GM18511 (cell line): ENCODE results near the gene AKIP1.
A peak's percentile ranks its signal among the peaks of the same experiment; 100 is the strongest.
"Not testable (repeated sequence)": the region's sequence is repeated elsewhere in the genome, so short reads cannot be mapped to it uniquely, and the experiment has no call there.

Source experiments
- ATAC-seq: cut with Tn5 transposase; IDR thresholded peaks from one replicate; pipeline ENCODE4 v1.9.1; 2021; ENCODE audit warnings: mild to moderate bottlenecking, moderate library complexity; ENCODE audit not compliant: unreplicated experiment

Gene AKIP1, protein sequence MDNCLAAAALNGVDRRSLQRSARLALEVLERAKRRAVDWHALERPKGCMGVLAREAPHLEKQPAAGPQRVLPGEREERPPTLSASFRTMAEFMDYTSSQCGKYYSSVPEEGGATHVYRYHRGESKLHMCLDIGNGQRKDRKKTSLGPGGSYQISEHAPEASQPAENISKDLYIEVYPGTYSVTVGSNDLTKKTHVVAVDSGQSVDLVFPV

GRCh38 chr11:8911029-8911823, at the start of gene AKIP1:
TSS of gene AKIP1 (plus strand) at chr11:8911189. CDS start at chr11:8911450, 261 bp downstream.
- peak; percentile 79 for ATAC-seq

DNA sequence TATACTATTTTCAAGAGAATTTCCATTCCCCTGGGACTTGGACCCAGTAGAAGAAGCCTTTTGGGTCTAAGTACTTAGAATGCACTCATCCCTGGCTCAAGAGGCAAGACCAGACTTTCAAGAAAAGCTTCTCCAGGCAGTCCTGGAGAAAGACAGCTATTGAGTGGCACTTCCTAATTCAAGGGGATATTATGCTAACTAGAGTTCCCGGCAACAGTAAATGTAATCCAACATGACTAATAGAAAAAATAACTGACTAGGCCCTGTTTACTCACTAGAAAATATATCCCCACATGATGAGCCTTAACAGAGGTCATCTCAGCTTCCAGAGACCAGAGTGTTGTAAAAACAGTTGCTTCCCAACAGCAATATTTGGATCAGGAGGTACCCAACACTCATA, 47.2 kb upstream of the AKIP1 start:
- ATAC-seq, result no peak

- no peak for ATAC-seq
Measured at GRCh38 chr11:8865304-8865703, 45.7 kb upstream of the AKIP1 start.

GRCh38 chr11:8867035-8867434, 44.0 kb upstream of the AKIP1 start:
- no peak for ATAC-seq

- ATAC-seq, result no peak
Measured at GRCh38 chr11:8867931-8868631, 42.9 kb upstream of the AKIP1 start.

DNA sequence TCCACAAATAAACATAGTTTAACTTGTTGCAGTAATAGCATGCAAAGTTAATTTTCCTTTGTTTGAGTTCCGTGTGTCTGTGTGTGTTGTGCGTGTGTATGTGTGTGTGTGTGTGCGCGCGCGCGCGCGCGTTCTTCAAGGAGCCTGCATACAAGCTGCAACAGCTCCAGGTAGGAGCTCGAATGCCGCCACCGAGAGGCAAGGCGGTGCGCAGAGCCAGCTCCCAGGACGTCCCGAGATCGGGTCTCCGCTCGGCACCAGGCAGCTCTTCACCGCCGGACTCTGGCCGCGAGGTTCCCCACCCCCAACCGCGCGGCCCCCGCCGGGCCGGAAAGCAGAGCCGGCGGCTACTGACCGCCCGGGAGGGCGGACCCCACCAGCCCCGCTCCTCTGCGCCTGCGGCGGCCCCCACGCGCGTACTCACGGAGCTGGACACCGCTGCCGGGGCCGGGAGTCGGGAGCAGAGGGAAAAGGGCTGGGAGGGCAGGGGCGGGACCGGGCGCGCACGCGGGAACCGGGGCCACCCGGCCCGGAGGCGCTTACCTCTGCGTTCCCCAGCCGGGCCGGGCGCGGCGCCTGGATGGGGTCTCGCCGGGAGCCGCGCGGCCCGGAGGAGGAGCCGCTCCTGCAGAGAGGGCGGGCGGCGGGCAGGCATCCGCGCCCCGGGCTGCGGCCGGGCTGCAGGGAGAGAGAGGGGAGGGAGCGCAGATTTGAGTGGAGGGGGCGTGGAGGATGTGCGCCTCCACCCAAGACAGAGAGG, 40.4 kb upstream of the AKIP1 start:
- ATAC-seq, result no peak

DNA sequence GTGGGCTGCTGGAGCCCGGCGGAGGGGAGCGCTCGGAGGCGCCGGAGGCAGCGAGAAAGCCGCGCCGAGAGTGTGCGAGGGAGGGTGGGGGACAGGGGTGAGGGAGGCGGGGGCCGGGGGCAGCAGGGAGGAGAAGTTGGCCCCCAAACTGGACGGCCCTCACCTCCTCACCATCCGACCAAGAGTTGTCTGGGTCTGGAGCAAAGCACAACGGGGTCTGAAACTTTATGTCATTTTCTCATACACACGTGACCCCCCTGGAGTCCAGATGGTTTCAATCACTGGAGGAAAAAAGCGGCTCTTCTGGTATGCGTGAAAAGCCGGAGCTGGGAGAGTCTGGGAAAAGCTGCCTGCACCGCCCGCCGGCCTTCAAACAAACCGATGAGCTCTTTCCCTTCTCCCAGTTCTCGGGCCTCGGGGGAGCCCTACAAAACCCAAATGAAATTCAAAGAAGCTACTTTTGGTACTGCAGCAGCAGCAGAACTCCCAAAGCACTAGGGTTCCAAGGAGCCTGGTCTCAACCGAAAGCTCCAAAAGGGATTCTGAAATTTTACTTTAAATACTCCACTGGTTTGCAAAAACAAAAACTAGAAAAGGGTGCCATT, 39.7 kb upstream of the AKIP1 start:
- ATAC-seq, result no peak

GRCh38 chr11:8871962-8872361, 39.0 kb upstream of the AKIP1 start:
- no peak for ATAC-seq

DNA sequence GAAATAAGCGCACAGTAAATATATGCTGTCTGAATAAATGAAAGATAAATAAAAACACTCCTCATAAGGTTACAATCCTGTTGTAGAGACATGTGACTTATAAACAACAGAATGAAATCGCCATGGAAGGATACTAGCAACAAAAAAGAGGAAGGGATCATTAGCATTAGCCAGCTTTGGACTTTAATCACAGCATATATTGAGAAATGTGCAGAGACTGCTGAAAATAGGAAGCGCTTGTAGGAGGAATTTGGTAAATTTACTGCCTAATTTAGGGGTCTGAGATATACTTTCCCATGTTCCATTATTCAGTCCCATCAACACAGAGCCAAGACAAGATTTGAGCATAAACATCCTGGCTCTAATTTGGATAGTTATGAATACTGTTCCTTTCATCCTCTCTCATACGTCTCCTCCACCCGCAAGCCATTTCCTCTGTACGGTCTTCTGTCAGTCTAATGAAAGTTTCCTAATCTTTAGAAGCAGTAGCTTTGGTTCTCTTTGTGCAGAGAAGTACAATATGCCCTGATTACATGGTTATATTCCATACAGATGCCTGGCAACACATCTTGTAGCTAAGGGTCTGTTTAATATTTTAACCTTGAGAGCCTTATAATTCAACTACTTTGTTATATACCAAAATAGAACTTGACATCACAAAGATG, 37.1 kb upstream of the AKIP1 start:
- ATAC-seq, result no peak

DNA sequence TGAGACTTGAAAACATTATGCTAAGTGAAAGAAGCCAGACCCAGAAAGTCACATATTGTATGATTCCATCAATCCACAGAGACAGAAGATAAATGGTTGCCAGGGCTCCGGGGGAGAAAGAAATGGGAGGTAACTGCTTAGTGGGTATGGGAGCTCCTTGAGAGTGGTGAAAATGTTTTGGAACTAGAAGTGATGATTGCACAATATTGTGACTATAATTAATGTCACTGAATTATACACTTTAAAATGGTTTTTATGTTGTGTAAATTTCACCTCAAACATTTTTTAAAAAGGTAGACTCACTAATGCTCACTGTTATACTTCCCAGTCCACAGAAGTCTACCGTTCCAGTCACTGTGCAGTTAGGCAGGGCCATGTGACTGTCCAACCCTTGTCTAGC, 32.2 kb upstream of the AKIP1 start:
- ATAC-seq, result no peak

- not testable (repeated sequence) for ATAC-seq
Measured at GRCh38 chr11:8881585-8881984, 29.4 kb upstream of the AKIP1 start.

GRCh38 chr11:8886322-8886721, 24.7 kb upstream of the AKIP1 start:
- no peak for ATAC-seq

DNA sequence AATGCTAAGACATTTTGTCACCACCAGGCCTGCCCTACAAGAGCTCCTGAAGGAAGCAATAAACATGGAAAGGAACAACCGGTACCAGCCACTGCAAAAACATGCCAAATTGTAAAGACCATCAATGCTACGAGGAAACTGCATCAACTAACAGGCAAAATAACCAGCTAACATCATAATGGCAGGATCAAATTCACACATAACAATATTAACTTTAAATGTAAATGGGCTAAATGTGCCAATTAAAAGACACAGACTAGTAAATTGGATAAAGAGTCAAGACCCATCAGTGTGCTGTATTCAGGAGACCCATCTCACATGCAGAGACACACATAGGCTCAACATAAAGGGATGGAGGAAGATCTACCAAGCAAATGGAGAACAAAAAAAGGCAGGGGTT, 19.8 kb upstream of the AKIP1 start:
- not testable (repeated sequence) for ATAC-seq

DNA sequence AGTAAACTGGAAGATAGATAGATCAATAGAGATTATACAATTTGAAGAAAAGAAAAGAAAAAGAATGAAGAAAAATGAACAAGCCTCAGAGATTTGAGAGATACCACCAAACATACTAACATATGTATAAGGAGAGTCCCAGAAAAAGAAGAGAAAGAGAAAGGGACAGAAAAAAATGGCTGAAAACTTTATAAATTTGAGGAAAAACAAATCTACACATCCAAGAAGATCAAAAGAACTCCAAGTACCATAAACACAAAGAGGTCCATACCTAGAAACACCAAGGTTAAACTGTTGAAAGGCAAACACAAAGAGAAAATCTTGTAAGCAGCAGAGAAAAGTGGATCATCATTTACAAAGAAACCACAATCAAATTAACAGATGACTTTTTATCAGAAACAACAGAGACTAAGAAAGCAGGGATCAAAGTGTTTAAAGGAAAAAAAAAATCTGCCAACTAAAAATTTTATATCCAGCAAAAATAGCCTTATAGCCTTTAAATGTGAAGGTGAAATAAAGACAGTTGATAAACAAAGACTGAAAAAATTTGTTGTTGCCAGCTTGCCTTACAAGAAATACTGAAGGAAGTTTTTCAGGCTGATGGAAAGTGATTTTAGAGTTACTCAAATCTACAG, 11.8 kb upstream of the AKIP1 start:
- no peak for ATAC-seq

DNA sequence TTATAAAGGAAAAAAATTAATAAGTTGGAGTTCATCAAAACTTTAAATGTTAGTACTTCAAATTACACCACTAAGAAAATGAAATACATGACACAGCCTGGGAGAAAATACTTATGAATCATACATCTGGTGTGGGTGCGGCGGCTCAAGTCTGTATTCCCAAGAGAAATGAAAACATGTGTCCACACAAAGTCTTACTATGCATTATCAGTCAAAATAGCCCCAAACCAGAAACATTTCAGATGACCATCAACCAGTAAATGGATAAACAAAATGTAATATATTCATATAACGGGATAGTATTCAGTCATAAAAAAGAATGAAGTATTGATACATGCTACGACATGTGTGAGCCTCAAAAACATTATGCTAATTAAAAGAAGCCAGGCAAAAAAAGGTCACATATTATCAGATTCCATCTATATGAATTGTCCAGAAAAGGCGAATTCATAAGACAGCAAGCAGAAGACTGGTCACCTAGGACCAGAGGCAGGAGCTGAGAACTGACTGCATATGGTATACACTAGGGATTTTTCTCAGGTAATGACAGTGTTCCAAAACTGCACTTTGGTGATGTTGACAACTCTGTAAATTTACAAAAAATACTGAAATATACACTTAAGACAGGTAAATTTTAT, 5.3 kb upstream of the AKIP1 start:
- ATAC-seq, result no peak

DNA sequence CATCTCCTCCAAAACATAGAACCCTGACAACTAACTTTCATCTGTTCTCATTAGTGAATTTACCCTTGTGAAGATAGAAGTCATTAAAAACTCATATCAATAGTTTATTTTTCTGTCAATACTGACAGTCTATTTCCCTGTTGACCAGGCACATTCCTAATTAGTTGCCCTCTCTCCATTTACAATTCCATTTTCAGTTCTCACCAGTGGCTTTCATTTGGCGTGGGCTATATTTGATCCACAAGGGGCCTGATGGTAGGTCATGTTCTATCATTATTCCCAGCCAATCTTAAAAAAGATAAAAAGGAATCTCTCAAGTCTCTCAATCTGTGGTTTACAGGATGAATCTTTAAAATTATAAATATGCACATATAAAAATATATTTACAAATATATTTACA, 3.9 kb upstream of the AKIP1 start:
- no peak for ATAC-seq

DNA sequence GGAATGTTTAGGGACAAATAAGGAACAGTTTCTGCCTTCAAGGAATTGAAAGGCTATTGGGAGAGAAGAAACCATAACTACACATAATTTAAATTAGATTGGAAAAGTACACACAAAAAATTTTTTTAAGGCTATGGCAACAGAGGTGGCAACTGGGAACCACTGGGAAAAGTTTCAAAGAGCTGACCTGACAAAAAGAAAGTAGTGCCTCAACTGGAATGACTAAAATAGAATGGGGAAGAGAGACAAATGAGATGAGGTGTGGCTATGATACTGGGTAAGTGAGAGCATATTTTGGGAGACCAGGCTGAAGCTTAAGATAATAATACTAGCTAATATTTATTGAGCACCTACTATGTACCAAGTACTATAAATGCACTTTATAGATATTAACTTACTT, 2.9 kb upstream of the AKIP1 start:
- ATAC-seq, result no peak

DNA sequence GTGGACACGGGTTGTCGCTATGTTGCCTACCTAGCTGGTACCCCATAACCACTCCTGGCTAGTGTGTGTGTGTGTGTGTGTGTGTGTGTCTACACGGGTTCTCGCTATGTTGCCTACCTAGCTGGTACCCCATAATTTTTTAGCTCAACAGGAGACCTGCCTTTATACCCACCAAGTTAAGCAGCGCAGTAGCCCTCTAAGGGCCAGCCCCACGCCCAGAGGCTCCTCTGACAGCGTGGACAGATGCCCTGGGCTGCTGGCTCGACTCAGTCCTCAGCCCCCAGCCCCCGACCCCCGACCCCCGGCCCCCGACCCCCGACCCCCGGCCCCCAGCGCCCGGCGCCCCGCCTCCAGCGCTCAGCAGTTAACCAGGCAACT, 351 bp upstream of the AKIP1 start:
- peak; percentile 27 for ATAC-seq

DNA sequence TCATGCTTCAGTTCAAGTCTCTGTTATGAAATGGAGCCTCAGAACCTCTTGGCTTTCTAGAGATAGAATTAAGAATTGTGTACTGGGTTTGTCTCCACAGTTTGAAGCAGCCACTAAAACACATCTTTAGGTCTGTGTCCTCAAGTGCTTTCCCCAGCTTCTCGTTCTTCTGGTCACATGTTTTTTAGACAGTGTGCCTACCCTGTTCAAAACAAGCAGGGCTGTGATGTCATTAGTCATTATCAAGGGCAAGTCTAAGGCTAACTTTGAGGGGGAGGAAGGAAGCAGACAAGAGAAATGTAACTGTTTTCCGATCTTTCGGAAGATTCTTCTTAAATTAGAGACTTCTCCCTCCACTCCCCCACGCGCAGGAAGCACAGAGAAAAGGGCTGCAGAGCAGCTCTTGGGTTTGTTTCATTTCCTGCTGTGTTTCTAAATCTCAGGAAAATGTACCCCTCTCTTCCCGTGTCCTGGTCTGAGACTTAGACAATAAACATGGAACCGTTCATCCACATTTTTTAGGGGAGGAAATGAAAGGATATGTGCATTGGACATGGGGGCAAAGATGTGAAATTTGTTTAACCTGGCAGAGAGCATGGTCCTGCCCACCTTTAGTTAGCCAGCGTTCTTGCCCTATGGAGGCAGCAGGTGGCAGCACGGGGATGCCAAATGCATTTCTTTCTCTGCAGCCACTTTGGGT, 3.1 kb downstream of the AKIP1 start:
- no peak for ATAC-seq
